Right lobe of liver (tissue), 4 donors: ENCODE results near the gene COL27A1.

ENCODE experiments used
- POLR2A ChIP-seq: fragments of 450-650 bp; IDR thresholded peaks from one replicate; pipeline ENCODE4 v1.6.1; 2017; ENCODE audit warnings: antibody characterized with exemption, mild to moderate bottlenecking
- TF ChIP-seq, protein P1 (sequence below), 4 donors: fragments of 200-600 bp in 3 of 4; fragments of 450-650 bp in 1 of 4; IDR thresholded peaks; one replicate each; pipeline versions ENCODE4 v1.5.1 to v1.8.0; 2016 to 2022; ENCODE audit warnings: antibody characterized with exemption in 4 of 4, mild to moderate bottlenecking in 2 of 4
- donor health status: DM: no; HTN: no; CAD: no.
- donor health status: DM: no; HTN: no; CAD: no.
- donor health status: DM: no; HTN: yes; CAD: no.

- TF ChIP-seq, protein P1, sequence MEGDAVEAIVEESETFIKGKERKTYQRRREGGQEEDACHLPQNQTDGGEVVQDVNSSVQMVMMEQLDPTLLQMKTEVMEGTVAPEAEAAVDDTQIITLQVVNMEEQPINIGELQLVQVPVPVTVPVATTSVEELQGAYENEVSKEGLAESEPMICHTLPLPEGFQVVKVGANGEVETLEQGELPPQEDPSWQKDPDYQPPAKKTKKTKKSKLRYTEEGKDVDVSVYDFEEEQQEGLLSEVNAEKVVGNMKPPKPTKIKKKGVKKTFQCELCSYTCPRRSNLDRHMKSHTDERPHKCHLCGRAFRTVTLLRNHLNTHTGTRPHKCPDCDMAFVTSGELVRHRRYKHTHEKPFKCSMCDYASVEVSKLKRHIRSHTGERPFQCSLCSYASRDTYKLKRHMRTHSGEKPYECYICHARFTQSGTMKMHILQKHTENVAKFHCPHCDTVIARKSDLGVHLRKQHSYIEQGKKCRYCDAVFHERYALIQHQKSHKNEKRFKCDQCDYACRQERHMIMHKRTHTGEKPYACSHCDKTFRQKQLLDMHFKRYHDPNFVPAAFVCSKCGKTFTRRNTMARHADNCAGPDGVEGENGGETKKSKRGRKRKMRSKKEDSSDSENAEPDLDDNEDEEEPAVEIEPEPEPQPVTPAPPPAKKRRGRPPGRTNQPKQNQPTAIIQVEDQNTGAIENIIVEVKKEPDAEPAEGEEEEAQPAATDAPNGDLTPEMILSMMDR (IDR thresholded peaks at IDR 0.05): no peak
- TF ChIP-seq POLR2A: no peak
These were observed 118.9 kb downstream of the COL27A1 start for GRCh38 chr9:114274217-114274616.
